Measurements from ENCODE around the gene ART5. TPM values are rescaled to one million over a fixed set of nuclear protein-coding genes. Genes with fewer than 3 reads are reported as not detected.

The ART5 gene
- total and polyA plus RNA-seq, 2 experiments from 2014 or later = 6.4 to 12.9 TPM

- Histone ChIP-seq H3K27me3 (ENCODE audit: insufficient read depth) (no peaks in the 10 kb centered on the region), H3K4me3 (no peak overlapping the region), H3K79me2 (replicated peaks; ENCODE audit: insufficient read depth) (no peaks in the 10 kb centered on the region), H3K36me3 (ENCODE audit: insufficient read depth) (no peaks in the 10 kb centered on the region), H3K4me2 (no peak overlapping the region), H4K20me1 (replicated peaks; ENCODE audit: insufficient read depth) (no peaks in the 10 kb centered on the region), H3F3A (replicated peaks; ENCODE audit: low read depth) (0 out of 2 replicates have a peak, but pooled peaks cover 3% of the 10 kb centered on the region), H3K27ac (ENCODE audit: low read depth) (no peak overlapping the region), H2AFZ (no peak overlapping the region), H3K4me1 (ENCODE audit: insufficient read depth) (no peaks in the 10 kb centered on the region), H3K9me2 (ENCODE audit: insufficient read depth) (no peaks in the 10 kb centered on the region)
- peaks cover 3% of the 10 kb centered on the region for H3K4me1 Mint-ChIP-seq
- no peak overlapping the region for H3K27ac Mint-ChIP-seq
- peaks cover 2% of the 10 kb centered on the region for H3K27me3 Mint-ChIP-seq (ENCODE audit: insufficient read depth, low read depth, poor library complexity)
- ATAC-seq (no peak), DNase-seq (ENCODE audit: low spot score) (no peak)
- no peak overlapping the region for H3K4me3 Mint-ChIP-seq
- peaks cover 6% of the 10 kb centered on the region; the same call in 1 of the 3 replicates for H3K9me3 Mint-ChIP-seq
- TF ChIP-seq NANOG (IDR thresholded peaks at IDR 0.05; ENCODE audit: borderline replicate concordance) (no peak), CREB1 (CRISPR knock-in tag; IDR thresholded peaks at IDR 0.05; ENCODE audit: low read depth) (no peak), CTCF (conservative IDR thresholded peaks at IDR 0.05; ENCODE audit: low read depth in 2 of 2) (no peak), STAT1 (IDR thresholded peaks at IDR 0.05; ENCODE audit: unreplicated experiment) (no peak), JUNB (IDR thresholded peaks at IDR 0.05; ENCODE audit: unreplicated experiment) (no peak), EZH2 (IDR thresholded peaks at IDR 0.05; ENCODE audit: low read depth, unreplicated experiment) (no peak)
- TF ChIP-seq, protein P1, sequence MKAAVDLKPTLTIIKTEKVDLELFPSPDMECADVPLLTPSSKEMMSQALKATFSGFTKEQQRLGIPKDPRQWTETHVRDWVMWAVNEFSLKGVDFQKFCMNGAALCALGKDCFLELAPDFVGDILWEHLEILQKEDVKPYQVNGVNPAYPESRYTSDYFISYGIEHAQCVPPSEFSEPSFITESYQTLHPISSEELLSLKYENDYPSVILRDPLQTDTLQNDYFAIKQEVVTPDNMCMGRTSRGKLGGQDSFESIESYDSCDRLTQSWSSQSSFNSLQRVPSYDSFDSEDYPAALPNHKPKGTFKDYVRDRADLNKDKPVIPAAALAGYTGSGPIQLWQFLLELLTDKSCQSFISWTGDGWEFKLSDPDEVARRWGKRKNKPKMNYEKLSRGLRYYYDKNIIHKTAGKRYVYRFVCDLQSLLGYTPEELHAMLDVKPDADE (IDR thresholded peaks at IDR 0.05) = no peak
- no peaks in the 10 kb centered on the region; the same call in 2 of the 3 replicates for H3K36me3 Mint-ChIP-seq (ENCODE audit: low read depth)
Measured at GRCh38 chr11:3611976-3612678, 29.7 kb downstream of the ART5 start.

DNA sequence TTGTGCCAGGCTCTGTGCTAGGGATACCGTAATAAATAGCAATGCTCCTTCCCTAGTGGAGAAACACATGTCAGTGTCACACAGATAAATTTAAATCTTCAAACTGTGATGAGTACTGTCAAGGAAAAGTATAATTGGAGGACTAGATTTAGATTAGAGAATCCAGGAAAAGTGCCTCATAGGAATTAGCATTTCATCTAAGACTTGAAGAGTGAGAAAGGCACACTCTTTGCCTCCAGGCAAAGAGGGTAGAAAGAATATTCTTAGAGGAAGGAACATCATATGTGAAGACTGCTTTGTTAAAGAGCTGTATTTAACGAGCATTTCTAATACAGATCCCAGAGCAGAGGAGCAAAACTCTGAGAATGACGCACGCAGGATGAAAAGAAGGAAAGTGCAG lies 30.9 kb downstream of the ART5 start:
- Histone ChIP-seq H3F3A (replicated peaks; ENCODE audit: low read depth) (0 out of 2 replicates have a peak, but pooled peaks cover 3% of the 10 kb centered on the region), H3K36me3 (ENCODE audit: insufficient read depth) (no peaks in the 10 kb centered on the region), H3K27ac (ENCODE audit: low read depth) (no peak overlapping the region), H4K20me1 (replicated peaks; ENCODE audit: insufficient read depth) (no peaks in the 10 kb centered on the region), H3K4me3 (no peak overlapping the region), H3K9me2 (ENCODE audit: insufficient read depth) (no peaks in the 10 kb centered on the region), H3K4me2 (no peak overlapping the region), H3K27me3 (ENCODE audit: insufficient read depth) (no peaks in the 10 kb centered on the region), H3K4me1 (ENCODE audit: insufficient read depth) (no peaks in the 10 kb centered on the region), H2AFZ (no peak overlapping the region), H3K79me2 (replicated peaks; ENCODE audit: insufficient read depth) (no peaks in the 10 kb centered on the region)
- Mint-ChIP-seq H3K4me1 (no peaks in the 10 kb centered on the region), H3K9me3 (peaks cover 6% of the 10 kb centered on the region; the same call in 1 of the 3 replicates), H3K4me3 (no peak overlapping the region), H3K27me3 (ENCODE audit: insufficient read depth, low read depth, poor library complexity) (peaks cover 2% of the 10 kb centered on the region), H3K27ac (no peak overlapping the region), H3K36me3 (ENCODE audit: low read depth) (no peaks in the 10 kb centered on the region)
- no peak for DNase-seq (ENCODE audit: low spot score)
- ATAC-seq = no peak
- no peak for TF ChIP-seq JUNB (IDR thresholded peaks at IDR 0.05; ENCODE audit: unreplicated experiment)
- TF ChIP-seq CREB1 (CRISPR knock-in tag; IDR thresholded peaks at IDR 0.05; ENCODE audit: low read depth) = no peak
- no peak for TF ChIP-seq ZNF331 (CRISPR knock-in tag; IDR thresholded peaks at IDR 0.05; ENCODE audit: low read depth)
- TF ChIP-seq, protein P1 (IDR thresholded peaks at IDR 0.05) = no peak
- TF ChIP-seq EZH2 (IDR thresholded peaks at IDR 0.05; ENCODE audit: low read depth, unreplicated experiment) = no peak
- TF ChIP-seq NANOG (IDR thresholded peaks at IDR 0.05; ENCODE audit: borderline replicate concordance) = no peak
- TF ChIP-seq, protein P2, sequence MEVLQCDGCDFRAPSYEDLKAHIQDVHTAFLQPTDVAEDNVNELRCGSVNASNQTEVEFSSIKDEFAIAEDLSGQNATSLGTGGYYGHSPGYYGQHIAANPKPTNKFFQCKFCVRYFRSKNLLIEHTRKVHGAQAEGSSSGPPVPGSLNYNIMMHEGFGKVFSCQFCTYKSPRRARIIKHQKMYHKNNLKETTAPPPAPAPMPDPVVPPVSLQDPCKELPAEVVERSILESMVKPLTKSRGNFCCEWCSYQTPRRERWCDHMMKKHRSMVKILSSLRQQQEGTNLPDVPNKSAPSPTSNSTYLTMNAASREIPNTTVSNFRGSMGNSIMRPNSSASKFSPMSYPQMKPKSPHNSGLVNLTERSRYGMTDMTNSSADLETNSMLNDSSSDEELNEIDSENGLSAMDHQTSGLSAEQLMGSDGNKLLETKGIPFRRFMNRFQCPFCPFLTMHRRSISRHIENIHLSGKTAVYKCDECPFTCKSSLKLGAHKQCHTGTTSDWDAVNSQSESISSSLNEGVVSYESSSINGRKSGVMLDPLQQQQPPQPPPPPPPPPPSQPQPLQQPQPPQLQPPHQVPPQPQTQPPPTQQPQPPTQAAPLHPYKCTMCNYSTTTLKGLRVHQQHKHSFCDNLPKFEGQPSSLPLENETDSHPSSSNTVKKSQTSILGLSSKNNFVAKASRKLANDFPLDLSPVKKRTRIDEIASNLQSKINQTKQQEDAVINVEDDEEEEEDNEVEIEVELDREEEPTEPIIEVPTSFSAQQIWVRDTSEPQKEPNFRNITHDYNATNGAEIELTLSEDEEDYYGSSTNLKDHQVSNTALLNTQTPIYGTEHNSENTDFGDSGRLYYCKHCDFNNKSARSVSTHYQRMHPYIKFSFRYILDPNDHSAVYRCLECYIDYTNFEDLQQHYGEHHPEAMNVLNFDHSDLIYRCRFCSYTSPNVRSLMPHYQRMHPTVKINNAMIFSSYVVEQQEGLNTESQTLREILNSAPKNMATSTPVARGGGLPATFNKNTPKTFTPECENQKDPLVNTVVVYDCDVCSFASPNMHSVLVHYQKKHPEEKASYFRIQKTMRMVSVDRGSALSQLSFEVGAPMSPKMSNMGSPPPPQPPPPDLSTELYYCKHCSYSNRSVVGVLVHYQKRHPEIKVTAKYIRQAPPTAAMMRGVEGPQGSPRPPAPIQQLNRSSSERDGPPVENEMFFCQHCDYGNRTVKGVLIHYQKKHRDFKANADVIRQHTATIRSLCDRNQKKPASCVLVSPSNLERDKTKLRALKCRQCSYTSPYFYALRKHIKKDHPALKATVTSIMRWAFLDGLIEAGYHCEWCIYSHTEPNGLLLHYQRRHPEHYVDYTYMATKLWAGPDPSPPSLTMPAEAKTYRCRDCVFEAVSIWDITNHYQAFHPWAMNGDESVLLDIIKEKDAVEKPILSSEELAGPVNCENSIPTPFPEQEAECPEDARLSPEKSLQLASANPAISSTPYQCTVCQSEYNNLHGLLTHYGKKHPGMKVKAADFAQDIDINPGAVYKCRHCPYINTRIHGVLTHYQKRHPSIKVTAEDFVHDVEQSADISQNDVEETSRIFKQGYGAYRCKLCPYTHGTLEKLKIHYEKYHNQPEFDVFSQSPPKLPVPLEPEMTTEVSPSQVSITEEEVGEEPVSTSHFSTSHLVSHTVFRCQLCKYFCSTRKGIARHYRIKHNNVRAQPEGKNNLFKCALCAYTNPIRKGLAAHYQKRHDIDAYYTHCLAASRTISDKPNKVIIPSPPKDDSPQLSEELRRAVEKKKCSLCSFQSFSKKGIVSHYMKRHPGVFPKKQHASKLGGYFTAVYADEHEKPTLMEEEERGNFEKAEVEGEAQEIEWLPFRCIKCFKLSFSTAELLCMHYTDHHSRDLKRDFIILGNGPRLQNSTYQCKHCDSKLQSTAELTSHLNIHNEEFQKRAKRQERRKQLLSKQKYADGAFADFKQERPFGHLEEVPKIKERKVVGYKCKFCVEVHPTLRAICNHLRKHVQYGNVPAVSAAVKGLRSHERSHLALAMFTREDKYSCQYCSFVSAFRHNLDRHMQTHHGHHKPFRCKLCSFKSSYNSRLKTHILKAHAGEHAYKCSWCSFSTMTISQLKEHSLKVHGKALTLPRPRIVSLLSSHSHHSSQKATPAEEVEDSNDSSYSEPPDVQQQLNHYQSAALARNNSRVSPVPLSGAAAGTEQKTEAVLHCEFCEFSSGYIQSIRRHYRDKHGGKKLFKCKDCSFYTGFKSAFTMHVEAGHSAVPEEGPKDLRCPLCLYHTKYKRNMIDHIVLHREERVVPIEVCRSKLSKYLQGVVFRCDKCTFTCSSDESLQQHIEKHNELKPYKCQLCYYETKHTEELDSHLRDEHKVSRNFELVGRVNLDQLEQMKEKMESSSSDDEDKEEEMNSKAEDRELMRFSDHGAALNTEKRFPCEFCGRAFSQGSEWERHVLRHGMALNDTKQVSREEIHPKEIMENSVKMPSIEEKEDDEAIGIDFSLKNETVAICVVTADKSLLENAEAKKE (CRISPR knock-in tag; IDR thresholded peaks at IDR 0.05) = no peak
- TF ChIP-seq POLR2AphosphoS5 (IDR thresholded peaks at IDR 0.05; ENCODE audit: low read depth) = no peak

All from GM23338 (cell line).